Measurements from ENCODE around the gene ENPP3. TPM values are rescaled to one million over a fixed set of nuclear protein-coding genes. Genes with fewer than 3 reads are reported as not detected.
"Not testable (repeated sequence)": the region's sequence is repeated elsewhere in the genome, so short reads cannot be mapped to it uniquely, and the experiment has no call there.

The ENPP3 gene
- total RNA-seq, 2 donors from 2014 or later, result 0.16 to 0.70 TPM

- not testable (repeated sequence) for H3K4me1 Mint-ChIP-seq; H3K27ac Mint-ChIP-seq; H3K27me3 Mint-ChIP-seq; DNase-seq; ATAC-seq; H3K4me3 Mint-ChIP-seq; H3K9me3 ChIP-seq (ENCODE audit: control insufficient read depth, low read length, poor library complexity, severe bottlenecking); H3K36me3 Mint-ChIP-seq (ENCODE audit: low read depth)
Measured at GRCh38 chr6:131710917-131711316, 73.8 kb downstream of the ENPP3 start, which contains the start of gene CTAGE9. CTAGE9 (minus strand) TSS chr6:131711017; CDS start chr6:131711017, 0 bp downstream.

DNA sequence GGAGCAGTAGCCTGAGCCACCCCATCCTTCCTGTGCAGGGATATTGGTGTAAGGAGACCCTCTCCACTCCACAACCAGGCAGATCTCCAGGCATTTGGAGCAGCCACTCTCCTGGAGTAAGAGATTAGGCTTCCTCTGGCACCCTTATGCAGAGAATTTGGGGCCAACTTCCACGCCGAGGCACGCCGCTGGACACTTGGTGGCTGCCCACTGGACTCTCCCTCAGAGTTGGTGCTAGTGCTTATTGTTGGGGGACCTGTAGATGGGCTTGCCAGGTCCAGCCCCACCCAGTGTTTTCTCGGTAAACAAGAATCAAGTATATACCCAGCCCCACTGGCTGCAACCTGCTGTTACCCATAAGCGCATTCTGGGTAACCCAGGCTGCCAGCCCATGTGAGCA is 78.5 kb downstream of the ENPP3 start:
- not testable (repeated sequence) for DNase-seq; H3K36me3 Mint-ChIP-seq (ENCODE audit: low read depth); H3K9me3 ChIP-seq (ENCODE audit: control insufficient read depth, low read length, poor library complexity, severe bottlenecking); H3K4me3 Mint-ChIP-seq; H3K4me1 Mint-ChIP-seq; H3K27ac Mint-ChIP-seq; H3K27me3 Mint-ChIP-seq
- peak; percentile 40 for ATAC-seq

- Mint-ChIP-seq H3K4me3 (no peak overlapping the region), H3K27me3 (no peaks in the 10 kb centered on the region), H3K36me3 (ENCODE audit: low read depth) (no peaks in the 10 kb centered on the region), H3K27ac (no peak overlapping the region), H3K4me1 (no peaks in the 10 kb centered on the region)
- DNase-seq (no peak), ATAC-seq (no peak)
- H3K9me3 ChIP-seq (ENCODE audit: control insufficient read depth, low read length, poor library complexity, severe bottlenecking), result no peaks in the 10 kb centered on the region
Measured at GRCh38 chr6:131717836-131718542, 80.9 kb downstream of the ENPP3 start.

- no peaks in the 10 kb centered on the region for H3K36me3 Mint-ChIP-seq (ENCODE audit: low read depth)
- peaks cover 6% of the 10 kb centered on the region for H3K27me3 Mint-ChIP-seq
- DNase-seq (no peak), ATAC-seq (no peak)
- H3K9me3 ChIP-seq (ENCODE audit: control insufficient read depth, low read length, poor library complexity, severe bottlenecking), result no peaks in the 10 kb centered on the region
- no peak overlapping the region for H3K27ac Mint-ChIP-seq
- H3K4me3 Mint-ChIP-seq, result no peak overlapping the region
- H3K4me1 Mint-ChIP-seq, result no peaks in the 10 kb centered on the region
Measured at GRCh38 chr6:131721161-131721560, 84.1 kb downstream of the ENPP3 start.

DNA sequence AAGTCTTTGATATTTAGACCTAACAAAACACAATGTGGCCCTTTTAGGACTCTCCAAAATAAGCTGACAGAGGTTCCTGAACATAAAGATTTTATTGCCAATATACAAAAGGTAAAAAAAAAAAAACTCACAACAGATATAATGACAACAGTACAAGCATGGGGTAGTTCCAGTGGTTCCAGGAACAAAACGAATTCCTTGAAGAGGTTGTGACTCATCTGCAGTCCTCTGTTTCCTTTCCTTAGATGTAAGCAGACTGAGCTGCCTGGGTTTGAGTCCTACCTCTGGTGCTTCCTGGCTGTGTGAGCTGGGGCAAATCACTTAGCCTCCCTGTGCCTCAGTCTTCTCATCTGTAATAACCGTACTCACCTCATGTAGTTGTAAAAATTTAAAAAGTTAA is 87.0 kb downstream of the ENPP3 start:
- no peak for DNase-seq
- Mint-ChIP-seq H3K4me3 (no peak overlapping the region), H3K27ac (no peak overlapping the region), H3K27me3 (peaks cover 6% of the 10 kb centered on the region), H3K4me1 (no peaks in the 10 kb centered on the region), H3K36me3 (ENCODE audit: low read depth) (no peaks in the 10 kb centered on the region)
- no peaks in the 10 kb centered on the region for H3K9me3 ChIP-seq (ENCODE audit: control insufficient read depth, low read length, poor library complexity, severe bottlenecking)
- no peak for ATAC-seq

DNA sequence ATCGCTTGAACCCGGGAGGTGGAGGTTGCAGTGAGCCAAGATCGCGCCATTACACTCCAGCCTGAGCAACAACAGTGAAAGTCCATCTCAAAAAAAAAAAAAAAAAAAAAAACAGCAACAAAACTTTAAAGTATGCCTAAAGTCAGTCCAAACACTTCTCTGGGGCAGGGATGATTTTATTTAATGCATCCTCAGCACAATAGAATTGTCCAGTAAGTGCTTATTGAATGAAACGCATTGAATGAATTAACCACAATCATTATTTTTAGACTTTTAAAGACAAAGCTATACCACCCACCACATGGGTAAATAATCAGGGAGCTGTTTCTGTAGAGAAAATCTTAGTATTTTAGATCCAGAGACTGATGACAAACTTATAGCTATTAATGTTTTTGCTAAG is 90.4 kb downstream of the ENPP3 start:
- H3K36me3 Mint-ChIP-seq (ENCODE audit: low read depth), result no peaks in the 10 kb centered on the region
- H3K9me3 ChIP-seq (ENCODE audit: control insufficient read depth, low read length, poor library complexity, severe bottlenecking), result no peaks in the 10 kb centered on the region
- no peak overlapping the region for H3K27ac Mint-ChIP-seq
- no peak overlapping the region for H3K4me3 Mint-ChIP-seq
- H3K4me1 Mint-ChIP-seq, result no peaks in the 10 kb centered on the region
- no peak for ATAC-seq
- H3K27me3 Mint-ChIP-seq, result peaks cover 6% of the 10 kb centered on the region
- DNase-seq, result no peak

- Mint-ChIP-seq H3K4me1 (no peaks in the 10 kb centered on the region), H3K27ac (no peak overlapping the region), H3K27me3 (peaks cover 6% of the 10 kb centered on the region), H3K4me3 (no peak overlapping the region), H3K36me3 (ENCODE audit: low read depth) (no peaks in the 10 kb centered on the region)
- DNase-seq (no peak), ATAC-seq (no peak)
- no peaks in the 10 kb centered on the region for H3K9me3 ChIP-seq (ENCODE audit: control insufficient read depth, low read length, poor library complexity, severe bottlenecking)
Measured at GRCh38 chr6:131727868-131728267, 90.8 kb downstream of the ENPP3 start.

DNA sequence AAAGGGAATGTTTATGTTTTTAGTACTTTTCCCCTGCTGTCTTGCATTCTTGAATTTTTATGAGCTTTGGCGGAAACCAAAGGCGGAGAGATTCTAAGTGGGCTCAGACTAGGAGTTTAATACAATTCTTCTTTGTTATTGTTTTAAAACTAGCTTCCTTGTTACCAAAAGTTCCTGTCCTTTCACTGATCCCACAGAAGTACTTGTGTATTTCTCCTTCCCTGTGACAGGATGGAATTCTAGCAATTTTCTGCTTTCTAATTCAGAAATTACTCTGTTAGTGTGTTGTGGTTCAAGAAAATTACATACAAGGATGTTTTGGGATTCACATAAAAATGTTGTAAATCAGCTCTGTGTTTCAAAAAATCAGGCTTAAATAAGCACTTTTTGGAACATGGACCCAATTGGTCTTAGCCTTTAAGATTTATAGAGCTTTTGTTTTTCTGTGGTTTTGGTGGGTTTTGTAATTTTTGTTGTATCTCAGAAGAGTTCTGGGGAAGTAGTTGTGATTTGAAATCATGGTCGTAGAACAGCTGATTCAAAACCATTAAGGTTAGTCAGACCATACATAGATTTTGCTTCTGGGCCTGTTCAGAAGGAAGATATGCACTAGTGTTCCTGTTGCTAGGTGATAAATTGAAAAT is 91.3 kb downstream of the ENPP3 start:
- no peaks in the 10 kb centered on the region for H3K9me3 ChIP-seq (ENCODE audit: control insufficient read depth, low read length, poor library complexity, severe bottlenecking)
- DNase-seq, result no peak
- H3K4me1 Mint-ChIP-seq, result no peaks in the 10 kb centered on the region
- H3K4me3 Mint-ChIP-seq, result no peak overlapping the region
- H3K36me3 Mint-ChIP-seq (ENCODE audit: low read depth), result no peaks in the 10 kb centered on the region
- H3K27me3 Mint-ChIP-seq, result peaks cover 6% of the 10 kb centered on the region
- H3K27ac Mint-ChIP-seq, result no peak overlapping the region
- no peak for ATAC-seq

- H3K9me3 ChIP-seq (ENCODE audit: control insufficient read depth, low read length, poor library complexity, severe bottlenecking), result no peaks in the 10 kb centered on the region
- Mint-ChIP-seq H3K36me3 (ENCODE audit: low read depth) (no peaks in the 10 kb centered on the region), H3K27me3 (no peaks in the 10 kb centered on the region), H3K4me1 (no peaks in the 10 kb centered on the region), H3K27ac (no peak overlapping the region), H3K4me3 (no peak overlapping the region)
- ATAC-seq (no peak), DNase-seq (no peak)
Measured at GRCh38 chr6:131729550-131729949, 92.4 kb downstream of the ENPP3 start.

GRCh38 chr6:131730264-131730663 is 93.2 kb downstream of the ENPP3 start:
- Mint-ChIP-seq H3K36me3 (ENCODE audit: low read depth) (no peaks in the 10 kb centered on the region), H3K4me1 (no peaks in the 10 kb centered on the region), H3K27me3 (no peaks in the 10 kb centered on the region), H3K27ac (no peak overlapping the region), H3K4me3 (no peak overlapping the region)
- no peaks in the 10 kb centered on the region for H3K9me3 ChIP-seq (ENCODE audit: control insufficient read depth, low read length, poor library complexity, severe bottlenecking)
- ATAC-seq (no peak), DNase-seq (no peak)

- H3K27me3 Mint-ChIP-seq, result no peaks in the 10 kb centered on the region
- no peaks in the 10 kb centered on the region for H3K9me3 ChIP-seq (ENCODE audit: control insufficient read depth, low read length, poor library complexity, severe bottlenecking)
- H3K4me3 Mint-ChIP-seq, result no peak overlapping the region
- H3K4me1 Mint-ChIP-seq, result no peaks in the 10 kb centered on the region
- no peak overlapping the region for H3K27ac Mint-ChIP-seq
- no peaks in the 10 kb centered on the region for H3K36me3 Mint-ChIP-seq (ENCODE audit: low read depth)
- DNase-seq (no peak), ATAC-seq (no peak)
Measured at GRCh38 chr6:131731224-131731623, 94.1 kb downstream of the ENPP3 start.

DNA sequence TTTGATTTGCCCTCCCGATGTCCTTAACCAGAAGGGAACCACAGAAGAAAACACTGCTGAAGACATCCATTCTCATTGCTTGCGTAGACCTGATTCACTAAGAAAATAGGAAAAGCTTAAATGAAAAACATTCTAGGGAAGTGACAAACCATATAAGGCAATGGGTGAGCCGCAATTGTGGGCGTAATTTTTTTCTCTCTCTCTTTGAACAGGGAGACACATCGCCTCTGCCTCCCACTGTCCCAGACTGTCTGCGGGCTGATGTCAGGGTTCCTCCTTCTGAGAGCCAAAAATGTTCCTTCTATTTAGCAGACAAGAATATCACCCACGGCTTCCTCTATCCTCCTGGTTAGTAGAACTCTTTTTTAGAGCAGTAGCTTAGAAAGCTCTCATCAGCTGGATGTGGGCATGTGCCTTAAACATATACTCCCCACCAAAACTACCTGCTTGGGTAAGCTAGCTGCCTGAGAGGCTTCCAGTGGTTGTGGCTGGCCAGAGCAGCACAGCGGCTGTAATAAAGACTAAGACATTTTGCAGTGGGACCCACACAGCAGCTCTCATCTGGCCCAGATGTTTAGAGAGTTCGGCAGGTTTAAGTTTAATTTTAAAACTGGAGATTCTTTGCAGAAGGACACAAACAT is 96.4 kb downstream of the ENPP3 start:
- no peaks in the 10 kb centered on the region for H3K9me3 ChIP-seq (ENCODE audit: control insufficient read depth, low read length, poor library complexity, severe bottlenecking)
- DNase-seq, result no peak
- no peak for ATAC-seq
- Mint-ChIP-seq H3K4me3 (no peak overlapping the region), H3K27ac (no peak overlapping the region), H3K27me3 (no peaks in the 10 kb centered on the region), H3K36me3 (ENCODE audit: low read depth) (no peaks in the 10 kb centered on the region), H3K4me1 (no peaks in the 10 kb centered on the region)

- Mint-ChIP-seq H3K4me1 (no peaks in the 10 kb centered on the region), H3K27me3 (no peaks in the 10 kb centered on the region), H3K27ac (no peak overlapping the region), H3K4me3 (no peak overlapping the region), H3K36me3 (ENCODE audit: low read depth) (no peaks in the 10 kb centered on the region)
- no peak for ATAC-seq
- no peak for DNase-seq
- no peaks in the 10 kb centered on the region for H3K9me3 ChIP-seq (ENCODE audit: control insufficient read depth, low read length, poor library complexity, severe bottlenecking)
Measured at GRCh38 chr6:131736003-131736596, 99.0 kb downstream of the ENPP3 start.
